Activated CD4-positive, alpha-beta memory T cell treated with anti-CD3 and anti-CD28 coated beads for 36 hours (primary cell): ENCODE results near the gene ENOX1. TPM values are rescaled to one million over a fixed set of nuclear protein-coding genes. Genes with fewer than 3 reads are reported as not detected.
"Not testable (repeated sequence)": the region's sequence is repeated elsewhere in the genome, so short reads cannot be mapped to it uniquely, and the experiment has no call there.

Source experiments
- CTCF ChIA-PET: fragments of 350-600 bp; sonication (Branson Sonifier 250); formaldehyde crosslinking; loops from one replicate; lab custom pipeline; 2021; ENCODE audit warnings: antibody characterized with exemption, inconsistent platforms; lab: Charles Lee
- POLR2A ChIA-PET: fragments of 350-600 bp; sonication (Branson Sonifier 250); formaldehyde crosslinking; loops from one replicate; lab custom pipeline; 2021; ENCODE audit warnings: antibody characterized with exemption; lab: Charles Lee
- DNase-seq: peaks from one replicate; pipeline ENCODE4 v3.0.0-alpha.2; 2020
- H3K27ac Mint-ChIP-seq: one replicate; pipeline ENCODE4 v1.8.0; 2021; ENCODE audit warnings: mixed read lengths
- H3K27me3 Mint-ChIP-seq: one replicate; pipeline ENCODE4 v1.8.0; 2021; ENCODE audit warnings: mixed read lengths
- H3K36me3 Mint-ChIP-seq: one replicate; pipeline ENCODE4 v1.8.0; 2021; ENCODE audit warnings: mixed read lengths
- H3K4me1 Mint-ChIP-seq: one replicate; pipeline ENCODE4 v1.8.0; 2021; ENCODE audit warnings: low read depth, mixed read lengths
- H3K4me3 Mint-ChIP-seq: one replicate; pipeline ENCODE4 v1.8.0; 2021; ENCODE audit warnings: mild to moderate bottlenecking, mixed read lengths
- H3K9me3 Mint-ChIP-seq: one replicate; pipeline ENCODE4 v1.8.0; 2021; ENCODE audit warnings: mixed read lengths
- intact Hi-C: fragments of 100-400 bp; cut with micrococcal nuclease; formaldehyde crosslinking; loops from one replicate; pipeline ENCODE4 v1.15.1; 2023
- total RNA-seq, 2 experiments: library from RNA; stranded (reverse); gene quantifications; one replicate each; pipeline ENCODE4 v1.2.3, GENCODE V29; 2021

Gene ENOX1
- total RNA-seq, 2 experiments from 2014 or later: 0.44 to 0.45 TPM

DNA sequence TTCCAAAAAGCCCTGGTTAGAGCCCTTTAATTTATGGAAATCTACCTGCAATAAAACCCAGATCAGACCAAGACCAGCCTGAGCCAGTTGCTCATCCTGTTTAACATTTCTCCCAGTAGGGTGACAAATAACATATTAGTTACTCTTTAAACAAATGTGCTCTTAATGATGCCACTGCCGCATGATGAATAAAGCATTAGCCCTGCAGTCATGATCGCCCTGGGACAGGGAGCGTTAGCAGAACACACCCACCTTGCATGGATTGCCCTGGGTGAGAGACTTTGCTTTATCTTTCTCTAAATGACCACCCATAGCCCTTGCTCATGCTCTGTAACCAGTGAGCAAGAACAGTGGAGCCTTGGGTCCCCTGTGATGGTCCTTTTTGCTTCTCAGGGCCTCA lies 362.4 kb downstream of the ENOX1 start:
- no peaks in the 10 kb centered on the region for H3K36me3 Mint-ChIP-seq

DNA sequence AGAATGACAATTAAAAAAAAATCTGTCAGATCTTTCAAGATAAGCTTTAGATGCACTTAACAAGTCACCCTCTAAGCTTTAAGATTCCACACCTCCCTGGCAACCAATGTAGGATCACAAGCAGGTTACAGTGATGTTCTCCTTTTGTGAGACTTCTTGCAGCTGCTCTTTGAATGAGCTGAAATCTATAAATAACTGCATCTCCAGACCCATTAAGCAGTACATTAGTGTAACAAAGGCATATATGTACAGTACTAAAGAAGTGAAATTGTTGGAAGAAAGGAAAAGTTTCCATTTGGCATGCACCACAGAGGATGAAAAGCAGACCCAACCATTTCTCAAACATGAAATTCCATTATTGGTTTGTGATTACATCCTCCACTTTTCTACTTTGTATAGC lies 364.7 kb downstream of the ENOX1 start:
- Mint-ChIP-seq H3K4me1 (no peaks in the 10 kb centered on the region), H3K27me3 (peaks cover 1% of the 10 kb centered on the region), H3K9me3 (no peaks in the 10 kb centered on the region), H3K36me3 (no peaks in the 10 kb centered on the region), H3K27ac (no peak overlapping the region), H3K4me3 (no peak overlapping the region)
- CTCF ChIA-PET: no interaction called here
- POLR2A ChIA-PET: no interaction called here
- no peak for DNase-seq
- intact Hi-C loops: no loop called here

More for the DNA sequence above, 362.4 kb downstream of the ENOX1 start:
- no peak overlapping the region for H3K27ac Mint-ChIP-seq
- H3K9me3 Mint-ChIP-seq: no peaks in the 10 kb centered on the region
- intact Hi-C loops: no loop called here
- ChIA-PET POLR2A (no interaction called here), CTCF (no interaction called here)
- peaks cover 1% of the 10 kb centered on the region for H3K27me3 Mint-ChIP-seq
- H3K4me1 Mint-ChIP-seq: no peaks in the 10 kb centered on the region
- DNase-seq: no peak
- H3K4me3 Mint-ChIP-seq: no peak overlapping the region

DNA sequence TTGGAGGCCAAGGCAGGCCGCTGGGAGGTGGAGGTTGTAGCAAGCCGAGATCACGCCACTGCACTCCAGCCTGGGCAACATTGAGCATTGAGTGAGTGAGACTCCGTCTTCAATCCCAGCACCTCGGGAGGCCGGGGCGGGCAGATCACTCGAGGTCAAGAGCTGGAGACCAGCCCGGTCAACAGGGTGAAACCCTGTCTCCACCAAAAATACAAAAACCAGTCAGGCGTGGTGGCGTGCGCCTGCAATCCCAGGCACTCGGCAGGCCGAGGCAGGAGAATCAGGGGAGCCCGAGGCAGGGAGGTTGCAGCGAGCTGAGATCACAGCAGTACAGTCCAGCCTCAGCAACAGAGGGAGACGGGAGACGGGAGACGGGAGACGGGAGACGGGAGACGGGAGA lies 369.9 kb downstream of the ENOX1 start:
- H3K4me1 Mint-ChIP-seq, POLR2A ChIA-PET, H3K36me3 Mint-ChIP-seq, H3K4me3 Mint-ChIP-seq, H3K9me3 Mint-ChIP-seq, intact Hi-C loops, DNase-seq, CTCF ChIA-PET, H3K27me3 Mint-ChIP-seq, H3K27ac Mint-ChIP-seq: not testable (repeated sequence)

DNA sequence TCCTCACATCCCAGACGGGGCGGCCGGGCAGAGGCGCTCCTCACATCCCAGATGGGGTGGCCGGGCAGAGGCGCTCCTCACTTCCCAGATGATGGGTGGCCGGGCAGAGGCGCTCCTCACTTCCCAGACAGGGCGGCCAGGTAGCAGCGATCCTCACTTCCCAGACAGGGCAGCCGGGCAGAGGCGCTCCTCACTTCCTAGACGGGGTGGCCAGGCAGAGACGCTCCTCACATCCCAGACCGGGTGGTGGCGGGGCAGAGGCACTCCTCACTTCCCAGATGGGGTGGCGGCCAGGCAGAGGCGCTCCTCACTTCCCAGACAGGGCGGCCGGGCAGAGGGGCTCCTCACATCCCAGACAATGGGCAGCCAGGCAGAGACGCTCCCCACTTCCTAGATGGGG lies 370.4 kb downstream of the ENOX1 start:
- DNase-seq, H3K4me1 Mint-ChIP-seq, H3K27me3 Mint-ChIP-seq, H3K36me3 Mint-ChIP-seq, POLR2A ChIA-PET, intact Hi-C loops, H3K4me3 Mint-ChIP-seq, H3K27ac Mint-ChIP-seq, H3K9me3 Mint-ChIP-seq, CTCF ChIA-PET: not testable (repeated sequence)

DNA sequence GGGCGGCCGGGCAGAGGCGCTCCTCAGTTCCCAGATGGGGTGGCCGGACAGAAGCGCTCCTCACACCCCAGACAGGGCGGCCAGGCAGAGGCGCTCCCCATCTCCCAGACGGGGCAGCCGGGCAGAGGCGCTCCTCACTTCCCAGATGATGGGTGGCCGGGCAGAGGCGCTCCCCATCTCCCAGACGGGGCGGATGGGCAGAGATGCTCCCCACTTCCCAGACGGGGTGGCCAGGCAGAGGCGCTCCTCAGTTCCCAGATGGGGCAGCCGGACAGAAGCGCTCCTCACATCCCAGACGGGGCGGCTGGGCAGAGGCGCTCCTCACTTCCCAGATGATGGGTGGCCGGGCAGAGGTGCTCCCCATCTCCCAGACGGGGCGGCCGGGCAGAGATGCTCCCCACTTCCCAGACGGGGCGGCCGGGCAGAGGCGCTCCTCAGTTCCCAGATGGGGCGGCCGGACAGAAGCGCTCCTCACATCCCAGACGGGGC lies 370.8 kb downstream of the ENOX1 start:
- H3K36me3 Mint-ChIP-seq, H3K4me1 Mint-ChIP-seq, H3K27me3 Mint-ChIP-seq, DNase-seq, POLR2A ChIA-PET, intact Hi-C loops, CTCF ChIA-PET, H3K9me3 Mint-ChIP-seq, H3K4me3 Mint-ChIP-seq, H3K27ac Mint-ChIP-seq: not testable (repeated sequence)

DNA sequence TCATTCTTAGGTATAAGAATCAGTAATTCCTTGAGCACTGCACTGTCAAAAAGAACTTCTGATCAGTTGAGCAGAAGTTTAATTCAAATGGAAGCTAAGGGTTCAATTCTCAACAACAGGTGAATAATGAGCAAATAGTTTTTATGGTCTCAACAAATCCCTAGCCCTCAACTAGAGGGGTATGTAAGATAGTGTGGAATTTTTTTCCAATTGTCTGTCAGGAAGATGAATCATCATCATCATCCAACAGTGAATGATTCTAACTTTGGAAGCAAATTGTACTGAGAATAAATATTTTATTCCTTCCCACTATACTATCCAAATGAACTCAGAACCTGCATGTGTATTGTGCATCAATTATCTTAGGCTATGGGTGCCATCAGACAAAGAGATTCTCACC lies 372.7 kb downstream of the ENOX1 start:
- POLR2A ChIA-PET: no interaction called here
- Mint-ChIP-seq H3K4me1 (no peaks in the 10 kb centered on the region), H3K36me3 (no peaks in the 10 kb centered on the region), H3K9me3 (no peaks in the 10 kb centered on the region), H3K27me3 (peaks cover 5% of the 10 kb centered on the region), H3K4me3 (no peak overlapping the region), H3K27ac (no peak overlapping the region)
- no peak for DNase-seq
- CTCF ChIA-PET: interaction anchor here (0.9 kb wide), 1 partner anchor 15 kb away, joined by 3 read pairs; no protein-coding TSS in a partner anchor
- intact Hi-C loops: no loop called here

DNA sequence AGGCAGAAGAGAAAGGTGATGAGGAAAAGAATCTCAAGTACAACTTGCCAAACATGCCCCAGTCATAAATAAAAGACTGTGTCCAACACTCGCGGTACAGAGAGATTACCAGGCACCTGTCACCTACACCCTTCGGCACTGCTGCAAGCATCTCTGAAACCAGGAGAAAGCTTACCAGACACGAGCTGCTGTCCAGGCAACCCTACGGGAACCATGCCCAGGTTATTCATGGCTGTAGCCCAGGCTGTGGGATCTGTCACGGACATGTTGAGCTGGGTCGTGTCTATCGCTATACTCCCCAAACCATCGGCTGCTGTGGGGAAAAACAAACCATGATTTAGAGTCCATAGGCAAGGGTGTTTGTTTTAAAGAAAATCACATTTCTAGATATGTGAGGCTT lies 375.0 kb downstream of the ENOX1 start:
- Mint-ChIP-seq H3K4me3 (no peak overlapping the region), H3K4me1 (no peaks in the 10 kb centered on the region), H3K9me3 (no peaks in the 10 kb centered on the region), H3K27me3 (peaks cover 9% of the 10 kb centered on the region), H3K27ac (no peak overlapping the region), H3K36me3 (no peaks in the 10 kb centered on the region)
- no peak for DNase-seq
- ChIA-PET POLR2A (no interaction called here), CTCF (no interaction called here)
- intact Hi-C loops: no loop called here

DNA sequence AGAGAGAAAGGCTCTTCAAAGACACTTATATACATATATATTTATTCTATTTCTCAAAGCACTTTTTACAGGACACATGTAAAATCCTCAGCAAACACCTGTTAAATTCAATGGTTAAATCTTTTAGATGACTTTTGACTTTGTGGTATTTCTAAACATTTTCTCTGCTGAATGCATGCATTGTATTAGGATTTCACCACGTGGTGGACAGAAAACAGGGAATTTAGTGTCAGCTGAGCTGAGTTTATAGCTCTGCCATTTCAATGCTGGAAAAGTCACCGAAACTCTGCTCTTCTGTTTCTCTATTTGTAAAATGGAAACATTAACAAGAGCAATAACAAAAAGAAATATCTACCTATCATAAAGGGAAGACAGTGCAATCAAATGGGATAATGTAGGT lies 375.6 kb downstream of the ENOX1 start:
- no peaks in the 10 kb centered on the region for H3K36me3 Mint-ChIP-seq
- ChIA-PET POLR2A (no interaction called here), CTCF (no interaction called here)

DNA sequence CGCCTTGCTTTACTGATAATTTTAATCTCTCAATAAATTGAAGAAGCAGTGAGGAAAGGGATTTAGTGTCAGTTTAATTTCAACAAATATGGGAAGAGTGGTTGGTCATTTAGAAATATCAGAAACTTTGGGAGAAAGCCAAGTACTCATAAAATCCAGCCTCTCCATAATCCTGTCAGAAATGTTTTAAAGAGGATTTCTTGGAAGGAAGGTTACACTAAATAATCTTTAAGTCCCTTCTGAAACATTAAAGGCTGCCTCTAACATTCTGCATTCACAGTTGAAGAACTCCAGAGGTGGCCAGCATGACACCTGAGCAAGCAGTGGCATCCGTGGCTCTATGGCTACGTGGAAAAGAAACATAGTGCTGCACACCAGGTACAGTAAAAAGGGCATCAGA lies 378.5 kb downstream of the ENOX1 start:
- no peaks in the 10 kb centered on the region for H3K9me3 Mint-ChIP-seq
- POLR2A ChIA-PET: no interaction called here
- H3K36me3 Mint-ChIP-seq: no peaks in the 10 kb centered on the region
- intact Hi-C loops: no loop called here
- no peaks in the 10 kb centered on the region for H3K4me1 Mint-ChIP-seq
- H3K27me3 Mint-ChIP-seq: peaks cover 7% of the 10 kb centered on the region
- CTCF ChIA-PET: no interaction called here
- no peak overlapping the region for H3K27ac Mint-ChIP-seq
- no peak for DNase-seq
- no peak overlapping the region for H3K4me3 Mint-ChIP-seq

More for the DNA sequence above, 375.6 kb downstream of the ENOX1 start:
- no peak overlapping the region for H3K27ac Mint-ChIP-seq
- intact Hi-C loops: no loop called here
- H3K4me1 Mint-ChIP-seq: no peaks in the 10 kb centered on the region
- no peak for DNase-seq
- H3K4me3 Mint-ChIP-seq: no peak overlapping the region
- H3K27me3 Mint-ChIP-seq: peaks cover 9% of the 10 kb centered on the region
- H3K9me3 Mint-ChIP-seq: no peaks in the 10 kb centered on the region

DNA sequence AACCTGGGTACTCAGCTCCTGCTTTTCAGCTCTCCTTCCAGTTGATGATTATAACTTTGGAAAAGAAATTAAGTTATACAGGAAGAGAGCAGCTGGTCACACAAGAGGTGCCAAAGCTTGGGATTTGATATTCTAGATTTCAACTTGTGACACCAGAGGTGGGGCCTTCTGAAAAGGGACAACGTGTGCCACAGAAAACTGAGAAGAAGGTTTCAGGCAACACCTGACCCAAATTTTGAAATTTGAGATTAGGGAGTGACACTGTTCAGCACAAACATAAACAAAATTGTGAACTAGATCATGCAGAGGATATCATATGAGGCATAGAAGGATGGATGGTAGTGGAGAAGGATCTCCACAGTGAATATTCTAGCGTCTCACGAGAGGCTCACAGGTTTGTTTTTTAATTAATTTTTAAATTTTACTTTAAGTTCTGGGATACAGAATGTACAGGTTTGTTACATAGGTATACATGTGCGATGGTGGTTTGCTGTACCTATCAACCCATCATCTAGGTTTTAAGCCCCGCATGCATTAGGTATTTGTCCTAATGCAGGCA lies 379.7 kb downstream of the ENOX1 start:
- CTCF ChIA-PET: no interaction called here
- Mint-ChIP-seq H3K4me3 (no peak overlapping the region), H3K27me3 (peaks cover 7% of the 10 kb centered on the region), H3K27ac (no peak overlapping the region), H3K4me1 (no peaks in the 10 kb centered on the region), H3K36me3 (no peaks in the 10 kb centered on the region), H3K9me3 (no peaks in the 10 kb centered on the region)
- intact Hi-C loops: no loop called here
- DNase-seq: no peak
- POLR2A ChIA-PET: no interaction called here

DNA sequence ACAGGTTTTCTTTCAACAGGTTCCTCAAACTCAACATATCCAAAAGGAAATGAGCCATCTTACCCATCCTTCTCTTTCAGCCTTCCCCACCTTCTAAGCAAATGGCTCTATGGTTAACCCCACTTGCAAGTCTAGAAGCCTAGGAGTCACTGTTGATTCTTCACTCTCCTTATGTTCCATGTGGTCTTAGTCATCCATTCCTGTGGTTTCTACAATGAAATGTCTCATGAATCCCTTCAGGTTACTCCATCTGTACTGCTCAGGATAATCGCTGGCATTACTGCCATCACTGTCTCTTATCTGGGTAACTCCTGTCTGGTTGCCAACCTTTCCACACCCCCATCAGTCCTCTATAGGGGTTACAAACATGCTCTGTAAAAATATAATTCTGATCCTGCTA lies 381.3 kb downstream of the ENOX1 start:
- ChIA-PET POLR2A (interaction anchor here (0.6 kb wide), 1 partner anchor 592 kb away, joined by 3 read pairs; no protein-coding TSS in a partner anchor), CTCF (no interaction called here)
- intact Hi-C loops: no loop called here
- Mint-ChIP-seq H3K4me1 (no peaks in the 10 kb centered on the region), H3K36me3 (no peaks in the 10 kb centered on the region), H3K27me3 (peaks cover 5% of the 10 kb centered on the region), H3K27ac (no peak overlapping the region), H3K9me3 (no peaks in the 10 kb centered on the region), H3K4me3 (no peak overlapping the region)
- DNase-seq: no peak

DNA sequence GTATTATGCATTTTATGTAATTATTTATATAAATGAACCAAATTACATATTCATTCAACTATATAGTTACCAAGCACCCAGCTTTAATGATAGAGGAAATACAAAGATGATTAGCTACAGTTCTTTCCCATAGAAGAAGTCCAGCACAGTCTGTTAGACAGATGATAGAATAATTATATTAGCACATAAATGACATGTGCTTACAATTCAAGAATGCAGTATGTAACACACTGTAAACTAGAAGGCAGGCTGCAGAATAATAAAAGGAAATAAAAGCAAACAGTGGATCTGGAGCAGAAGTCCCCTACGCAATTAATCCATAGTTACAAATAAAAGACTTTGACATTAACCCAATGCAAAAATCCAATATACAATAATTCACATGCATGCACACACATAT lies 384.4 kb downstream of the ENOX1 start:
- no peak for DNase-seq
- no peaks in the 10 kb centered on the region for H3K9me3 Mint-ChIP-seq
- H3K4me1 Mint-ChIP-seq: no peaks in the 10 kb centered on the region
- H3K27ac Mint-ChIP-seq: no peak overlapping the region
- CTCF ChIA-PET: no interaction called here
- H3K4me3 Mint-ChIP-seq: no peak overlapping the region
- intact Hi-C loops: no loop called here
- H3K36me3 Mint-ChIP-seq: no peaks in the 10 kb centered on the region
- peaks cover 4% of the 10 kb centered on the region for H3K27me3 Mint-ChIP-seq
- POLR2A ChIA-PET: no interaction called here

DNA sequence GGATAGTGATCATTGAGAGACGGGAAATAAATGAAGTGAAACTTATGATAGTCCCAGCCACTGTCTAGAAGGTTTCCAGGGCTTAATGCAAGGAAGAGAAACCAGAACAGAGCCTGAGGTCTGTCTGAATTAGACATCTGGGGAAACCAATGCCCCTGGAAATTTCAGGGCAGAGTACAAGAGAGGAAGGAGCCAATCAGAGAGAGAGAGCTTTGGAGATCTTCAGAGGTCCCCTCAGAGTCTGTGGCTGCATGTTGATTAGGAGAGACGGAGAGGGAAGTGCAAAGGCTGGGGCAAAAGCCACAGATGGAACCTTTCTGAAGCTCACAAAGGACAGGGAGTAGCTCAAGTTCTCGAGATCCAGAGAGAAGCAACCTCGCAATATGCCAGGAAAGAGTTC lies 385.4 kb downstream of the ENOX1 start:
- Mint-ChIP-seq H3K36me3 (no peaks in the 10 kb centered on the region), H3K4me1 (no peaks in the 10 kb centered on the region), H3K27me3 (peaks cover 4% of the 10 kb centered on the region), H3K27ac (no peak overlapping the region), H3K9me3 (no peaks in the 10 kb centered on the region), H3K4me3 (no peak overlapping the region)
- POLR2A ChIA-PET: no interaction called here
- no peak for DNase-seq
- intact Hi-C loops: no loop called here
- CTCF ChIA-PET: no interaction called here
